HepG2 (cell line): Measurements from ENCODE around the gene SMYD4.

Experiments used
- CBFB ChIP-seq: sonication (generic); formaldehyde crosslinking; IDR thresholded peaks from 2 replicates; pipeline ENCODE4 v1.4.0; 2020; ENCODE audit warnings: missing genetic modification reagents
- ELF1 ChIP-seq: sonication (generic); formaldehyde crosslinking; IDR thresholded peaks from 2 replicates; pipeline ENCODE4 v1.4.0; 2020; ENCODE audit warnings: missing genetic modification reagents
- EP300 ChIP-seq, 3 experiments: sonication (generic) in 1 of 3; formaldehyde crosslinking in 1 of 3; IDR thresholded peaks; 2 replicates each; pipeline versions ENCODE4 v1.5.1 to v1.6.1; 2011 to 2020; ENCODE audit warnings: low read depth in 2 of 3, low read length in 2 of 3, borderline replicate concordance in 1 of 3, improper control_type of control experiment in 1 of 3, mild to moderate bottlenecking in 1 of 3, missing genetic modification reagents in 1 of 3, moderate library complexity in 1 of 3
- HDAC2 ChIP-seq: sonication (generic); formaldehyde crosslinking; IDR thresholded peaks from 2 replicates; pipeline ENCODE4 v1.4.0; 2020; ENCODE audit warnings: missing genetic modification reagents
- MAFK ChIP-seq, 2 experiments: IDR thresholded peaks in 1 of 2; conservative IDR thresholded peaks in 1 of 2; 2 replicates each; pipeline ENCODE4 v1.6.1; 2011; ENCODE audit warnings: improper control_type of control experiment in 2 of 2, low read length in 2 of 2
- NCOR1 ChIP-seq: fragments of 200-600 bp; sonication (generic); IDR thresholded peaks from 2 replicates; pipeline ENCODE4 v1.7.0; 2017; ENCODE audit warnings: antibody characterized with exemption, low read length, borderline replicate concordance
- POLR2A ChIP-seq, 2 experiments: IDR thresholded peaks; 2 replicates each; pipeline ENCODE4 v1.6.1; 2011; ENCODE audit warnings: low read depth in 2 of 2, low read length in 2 of 2, mild to moderate bottlenecking in 1 of 2, moderate library complexity in 1 of 2; ENCODE audit not compliant: insufficient read depth in 1 of 2
- SNAPC2 ChIP-seq: sonication (generic); formaldehyde crosslinking; IDR thresholded peaks from 2 replicates; pipeline ENCODE4 v1.8.1; 2022; ENCODE audit warnings: mild to moderate bottlenecking, missing genetic modification reagents
- ZBTB34 ChIP-seq: sonication (generic); formaldehyde crosslinking; IDR thresholded peaks from 2 replicates; pipeline ENCODE4 v1.8.0; 2022; ENCODE audit warnings: mild to moderate bottlenecking, missing genetic modification reagents
- ZMAT3 ChIP-seq: sonication (generic); formaldehyde crosslinking; conservative IDR thresholded peaks from 2 replicates; pipeline ENCODE4 v1.7.0; 2021; ENCODE audit warnings: missing genetic modification reagents
- ZNF883 ChIP-seq: sonication (generic); formaldehyde crosslinking; IDR thresholded peaks from 2 replicates; pipeline ENCODE4 v1.5.1; 2020; ENCODE audit warnings: mild to moderate bottlenecking, missing genetic modification reagents; ENCODE audit errors: not compliant biosample characterization
- TF ChIP-seq, protein P1 (sequence below): sonication (generic); formaldehyde crosslinking; IDR thresholded peaks from 2 replicates; pipeline ENCODE4 v1.5.0; 2020; ENCODE audit warnings: mild to moderate bottlenecking, missing genetic modification reagents, moderate library complexity
- TF ChIP-seq, protein P2 (sequence below), 2 experiments: sonication (generic) in 1 of 2; formaldehyde crosslinking in 1 of 2; IDR thresholded peaks; 2 replicates each; pipeline versions ENCODE4 v1.5.1 to v1.6.1; 2011 to 2020; ENCODE audit warnings: borderline replicate concordance in 1 of 2, low read depth in 1 of 2, low read length in 1 of 2, mild to moderate bottlenecking in 1 of 2, missing genetic modification reagents in 1 of 2, moderate library complexity in 1 of 2

GRCh38 chr17:1735834-1736347 is 93.8 kb downstream of the SMYD4 start:
- TF ChIP-seq, protein P1, sequence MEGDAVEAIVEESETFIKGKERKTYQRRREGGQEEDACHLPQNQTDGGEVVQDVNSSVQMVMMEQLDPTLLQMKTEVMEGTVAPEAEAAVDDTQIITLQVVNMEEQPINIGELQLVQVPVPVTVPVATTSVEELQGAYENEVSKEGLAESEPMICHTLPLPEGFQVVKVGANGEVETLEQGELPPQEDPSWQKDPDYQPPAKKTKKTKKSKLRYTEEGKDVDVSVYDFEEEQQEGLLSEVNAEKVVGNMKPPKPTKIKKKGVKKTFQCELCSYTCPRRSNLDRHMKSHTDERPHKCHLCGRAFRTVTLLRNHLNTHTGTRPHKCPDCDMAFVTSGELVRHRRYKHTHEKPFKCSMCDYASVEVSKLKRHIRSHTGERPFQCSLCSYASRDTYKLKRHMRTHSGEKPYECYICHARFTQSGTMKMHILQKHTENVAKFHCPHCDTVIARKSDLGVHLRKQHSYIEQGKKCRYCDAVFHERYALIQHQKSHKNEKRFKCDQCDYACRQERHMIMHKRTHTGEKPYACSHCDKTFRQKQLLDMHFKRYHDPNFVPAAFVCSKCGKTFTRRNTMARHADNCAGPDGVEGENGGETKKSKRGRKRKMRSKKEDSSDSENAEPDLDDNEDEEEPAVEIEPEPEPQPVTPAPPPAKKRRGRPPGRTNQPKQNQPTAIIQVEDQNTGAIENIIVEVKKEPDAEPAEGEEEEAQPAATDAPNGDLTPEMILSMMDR (CRISPR knock-in tag) = peak; percentile 11; the same call in 1 of the 2 replicates
- TF ChIP-seq POLR2A (IDR thresholded peaks at IDR 0.05; ENCODE audit: insufficient read depth in 1 of 2, low read depth in 2 of 2, low read length in 2 of 2) (peak in 1 of 2 experiments; percentile 73; a peak in 2 of 4 replicates), NCOR1 (no peak), CBFB (CRISPR knock-in tag) (no peak), SNAPC2 (CRISPR knock-in tag) (no peak), ELF1 (CRISPR knock-in tag) (no peak), ZBTB34 (CRISPR knock-in tag) (no peak), ZMAT3 (CRISPR knock-in tag) (no peak), HDAC2 (no peak), ZNF883 (peak; percentile 55), MAFK (conservative IDR thresholded peaks at IDR 0.05 in 1 of 2, IDR thresholded peaks at IDR 0.05 in 1 of 2; ENCODE audit: low read length in 2 of 2) (no peak), EP300 (IDR thresholded peaks at IDR 0.05; ENCODE audit: low read depth in 2 of 2, low read length in 2 of 2) (0 out of 4 replicates have a peak, but pooled peaks of 1 of the 2 experiments have one; percentile 6), EP300 (CRISPR knock-in tag; IDR thresholded peaks at IDR 0.05; ENCODE audit: borderline replicate concordance) (no peak)
- TF ChIP-seq, protein P2, sequence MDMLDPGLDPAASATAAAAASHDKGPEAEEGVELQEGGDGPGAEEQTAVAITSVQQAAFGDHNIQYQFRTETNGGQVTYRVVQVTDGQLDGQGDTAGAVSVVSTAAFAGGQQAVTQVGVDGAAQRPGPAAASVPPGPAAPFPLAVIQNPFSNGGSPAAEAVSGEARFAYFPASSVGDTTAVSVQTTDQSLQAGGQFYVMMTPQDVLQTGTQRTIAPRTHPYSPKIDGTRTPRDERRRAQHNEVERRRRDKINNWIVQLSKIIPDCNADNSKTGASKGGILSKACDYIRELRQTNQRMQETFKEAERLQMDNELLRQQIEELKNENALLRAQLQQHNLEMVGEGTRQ (IDR thresholded peaks at IDR 0.05; ENCODE audit: low read depth, low read length) = no peak
- TF ChIP-seq, protein P2 (CRISPR knock-in tag; IDR thresholded peaks at IDR 0.05; ENCODE audit: borderline replicate concordance) = no peak
